Liver (tissue), 9 donors: ENCODE results near the gene HEPACAM. TPM values are rescaled to one million over a fixed set of nuclear protein-coding genes. Genes with fewer than 3 reads are reported as not detected.

Source experiments
- DNase-seq: peaks from one replicate; pipeline ENCODE4 v3.0.0-alpha.2; 2017; ENCODE audit warnings: low spot score
- H3K27ac ChIP-seq, 2 donors: one replicate each; pipeline ENCODE4 v1.7.0; 2013; ENCODE audit warnings: inconsistent platforms in 2 of 2, low read length in 2 of 2, control low read depth in 1 of 2, low read depth in 1 of 2, mild to moderate bottlenecking in 1 of 2
- H3K27me3 ChIP-seq, 4 donors: one replicate each; pipeline versions ENCODE4 v1.6.1 to v1.7.0; 2013; ENCODE audit warnings: low read length in 3 of 4, inconsistent platforms in 1 of 4, mild to moderate bottlenecking in 1 of 4, moderate library complexity in 1 of 4; ENCODE audit not compliant: control insufficient read depth in 4 of 4, insufficient read depth in 4 of 4
- H3K36me3 ChIP-seq, 4 donors: one replicate each; pipeline versions ENCODE4 v1.6.1 to v1.7.0; 2013; ENCODE audit warnings: low read length in 3 of 4, mild to moderate bottlenecking in 3 of 4, low read depth in 1 of 4, moderate library complexity in 1 of 4; ENCODE audit not compliant: control insufficient read depth in 4 of 4, insufficient read depth in 3 of 4
- H3K4me1 ChIP-seq, 4 donors: one replicate each; pipeline versions ENCODE4 v1.6.1 to v1.7.0; 2013; ENCODE audit warnings: low read length in 3 of 4, mild to moderate bottlenecking in 3 of 4, moderate library complexity in 1 of 4; ENCODE audit not compliant: control insufficient read depth in 4 of 4, insufficient read depth in 4 of 4
- H3K4me3 ChIP-seq, 3 donors: one replicate each; pipeline versions ENCODE4 v1.6.1 to v1.7.0; 2013; ENCODE audit warnings: low read length in 3 of 3, control low read depth in 1 of 3, low read depth in 1 of 3, mild to moderate bottlenecking in 1 of 3
- H3K9ac ChIP-seq, 2 donors: one replicate each; pipeline ENCODE4 v1.7.0; 2013; ENCODE audit warnings: low read length in 2 of 2, mild to moderate bottlenecking in 2 of 2, moderate library complexity in 2 of 2, control low read depth in 1 of 2, low read depth in 1 of 2
- H3K9me3 ChIP-seq, 4 donors: one replicate each; pipeline versions ENCODE4 v1.6.1 to v1.7.0; 2013; ENCODE audit warnings: low read length in 3 of 4; ENCODE audit not compliant: control insufficient read depth in 4 of 4
- EGR1 ChIP-seq, 2 donors: IDR thresholded peaks; 2 replicates each; pipeline ENCODE4 v1.6.1; 2016 to 2018; ENCODE audit warnings: antibody characterized with exemption in 2 of 2, low read depth in 2 of 2
- FOXA1 ChIP-seq: IDR thresholded peaks from 2 replicates; pipeline ENCODE4 v1.6.1; 2016; ENCODE audit warnings: antibody characterized with exemption
- FOXA2 ChIP-seq: IDR thresholded peaks from 2 replicates; pipeline ENCODE4 v1.6.1; 2016; ENCODE audit warnings: antibody characterized with exemption
- GABPA ChIP-seq, 2 donors: IDR thresholded peaks in 1 of 2; conservative IDR thresholded peaks in 1 of 2; 2 replicates each; pipeline ENCODE4 v1.6.1; 2016; ENCODE audit warnings: antibody characterized with exemption in 2 of 2, mild to moderate bottlenecking in 1 of 2, moderate library complexity in 1 of 2
- HNF4A ChIP-seq, 2 donors: conservative IDR thresholded peaks; 2 replicates each; pipeline ENCODE4 v1.6.1; 2016; ENCODE audit warnings: antibody characterized with exemption in 2 of 2, mild to moderate bottlenecking in 2 of 2
- HNF4G ChIP-seq: IDR thresholded peaks from 2 replicates; pipeline ENCODE4 v1.6.1; 2016; ENCODE audit warnings: antibody characterized with exemption
- JUND ChIP-seq, 2 donors: IDR thresholded peaks; 2 replicates each; pipeline ENCODE4 v1.6.1; 2016; ENCODE audit warnings: antibody characterized with exemption in 2 of 2
- NR2F2 ChIP-seq: IDR thresholded peaks from 2 replicates; pipeline ENCODE4 v1.6.1; 2016; ENCODE audit warnings: antibody characterized with exemption
- RAD21 ChIP-seq, 2 donors: IDR thresholded peaks; 2 replicates each; pipeline ENCODE4 v1.6.1; 2016; ENCODE audit warnings: antibody characterized with exemption in 2 of 2, mild to moderate bottlenecking in 2 of 2
- RXRA ChIP-seq, 2 donors: IDR thresholded peaks; 2 replicates each; pipeline ENCODE4 v1.6.1; 2017 to 2018; ENCODE audit warnings: antibody characterized with exemption in 2 of 2, mild to moderate bottlenecking in 1 of 2
- SP1 ChIP-seq: IDR thresholded peaks from 2 replicates; pipeline ENCODE4 v1.6.1; 2018; ENCODE audit warnings: antibody characterized with exemption, mild to moderate bottlenecking
- TAF1 ChIP-seq: conservative IDR thresholded peaks from 2 replicates; pipeline ENCODE4 v1.6.1; 2016; ENCODE audit warnings: antibody characterized with exemption, mild to moderate bottlenecking
- YY1 ChIP-seq: IDR thresholded peaks from 2 replicates; pipeline ENCODE4 v1.6.1; 2016; ENCODE audit warnings: antibody characterized with exemption, mild to moderate bottlenecking
- WGBS: extraction: QIAGEN DNeasy Blood & Tissue Kit; methylation state at CpG from one replicate; pipeline ENCODE4 v1.1.7; 2013; 5-methylcytosine and 5-hydroxymethylcytosine counted together
- polyA plus RNA-seq, 2 donors: library from polyadenylated mRNA; stranded (reverse) in 1 of 2; unstranded in 1 of 2; fragments of 200-250 nt in 1 of 2; fragments of >200 nt in 1 of 2; fragmentation: Nextera tagmentation in 1 of 2; extraction: Ambion mirVana in 1 of 2; gene quantifications; one replicate each; pipeline versions ENCODE4 v1.2.1 to v1.2.3, GENCODE V29; 2013 to 2015
- total RNA-seq, 2 donors: library from RNA; depleted of rRNA; stranded (reverse); fragments of >200 nt; gene quantifications; one replicate each; pipeline ENCODE4 v1.2.3, GENCODE V29; 2014
- TF ChIP-seq, protein P1 (sequence below): IDR thresholded peaks from 2 replicates; pipeline ENCODE4 v1.6.1; 2016; ENCODE audit warnings: antibody characterized with exemption
- TF ChIP-seq, protein P2 (sequence below): fragments of 150-350 bp; IDR thresholded peaks from 2 replicates; pipeline ENCODE4 v1.5.1; 2017; ENCODE audit warnings: improper control_type of control experiment, low read depth, low read length; ENCODE audit not compliant: missing input control
- TF ChIP-seq, protein P3 (sequence below): IDR thresholded peaks from 2 replicates; pipeline ENCODE4 v1.6.1; 2016; ENCODE audit warnings: antibody characterized with exemption, mild to moderate bottlenecking
- TF ChIP-seq, protein P4 (sequence below): IDR thresholded peaks from 2 replicates; pipeline ENCODE4 v1.6.1; 2016; ENCODE audit warnings: antibody characterized with exemption
- TF ChIP-seq, protein P5 (sequence below): IDR thresholded peaks from 2 replicates; pipeline ENCODE4 v1.6.1; 2016; ENCODE audit warnings: antibody characterized with exemption
- donor health status: healthy.
- donor health status: healthy.
- donor health status: healthy.
- donor health status: healthy.
- donor health status: healthy.

Gene HEPACAM
- total and polyA plus RNA-seq, 4 donors = 0.79 to 7.1 (median 3.3) TPM; not detected in 1

DNA sequence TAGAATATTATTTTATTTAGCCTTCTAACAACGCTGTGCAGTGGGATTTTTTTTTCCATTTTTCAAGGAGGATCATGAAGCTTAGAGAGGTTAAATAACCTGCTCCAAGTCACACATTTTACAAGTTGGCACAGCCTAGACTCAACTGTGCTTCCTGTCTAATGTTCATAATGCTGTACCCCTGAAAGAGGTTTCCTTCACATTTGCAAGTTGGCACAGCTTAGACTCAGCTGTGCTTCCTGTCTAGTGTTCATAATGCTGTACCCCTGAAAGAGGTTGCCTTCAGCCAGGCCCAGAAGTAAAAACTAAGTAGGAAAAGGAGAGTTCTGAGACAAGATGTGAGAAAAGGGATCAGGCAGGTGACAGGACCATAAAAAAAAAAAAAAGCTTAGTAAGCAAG, 7.9 kb upstream of the HEPACAM start:
- Histone ChIP-seq H3K4me1 (peaks cover 0 to 6% (median 0%) of the 10 kb centered on the region in 4 donors), H3K9me3 (no peaks in the 10 kb centered on the region), H3K9ac (no peak overlapping the region), H3K4me3 (no peak overlapping the region), H3K36me3 (no peaks in the 10 kb centered on the region), H3K27ac (no peak overlapping the region), H3K27me3 (no peaks in the 10 kb centered on the region)
- TF ChIP-seq HNF4A (conservative IDR thresholded peaks at IDR 0.05) (no peak), EGR1 (IDR thresholded peaks at IDR 0.05; ENCODE audit: low read depth in 2 of 2) (no peak), RAD21 (IDR thresholded peaks at IDR 0.05) (no peak), GABPA (IDR thresholded peaks at IDR 0.05 in 1 of 2, conservative IDR thresholded peaks at IDR 0.05 in 1 of 2) (no peak), NR2F2 (no peak), JUND (IDR thresholded peaks at IDR 0.05) (no peak), YY1 (no peak), TAF1 (no peak), HNF4G (no peak), SP1 (no peak), RXRA (IDR thresholded peaks at IDR 0.05) (no peak), FOXA2 (no peak), FOXA1 (no peak)
- TF ChIP-seq, protein P1, sequence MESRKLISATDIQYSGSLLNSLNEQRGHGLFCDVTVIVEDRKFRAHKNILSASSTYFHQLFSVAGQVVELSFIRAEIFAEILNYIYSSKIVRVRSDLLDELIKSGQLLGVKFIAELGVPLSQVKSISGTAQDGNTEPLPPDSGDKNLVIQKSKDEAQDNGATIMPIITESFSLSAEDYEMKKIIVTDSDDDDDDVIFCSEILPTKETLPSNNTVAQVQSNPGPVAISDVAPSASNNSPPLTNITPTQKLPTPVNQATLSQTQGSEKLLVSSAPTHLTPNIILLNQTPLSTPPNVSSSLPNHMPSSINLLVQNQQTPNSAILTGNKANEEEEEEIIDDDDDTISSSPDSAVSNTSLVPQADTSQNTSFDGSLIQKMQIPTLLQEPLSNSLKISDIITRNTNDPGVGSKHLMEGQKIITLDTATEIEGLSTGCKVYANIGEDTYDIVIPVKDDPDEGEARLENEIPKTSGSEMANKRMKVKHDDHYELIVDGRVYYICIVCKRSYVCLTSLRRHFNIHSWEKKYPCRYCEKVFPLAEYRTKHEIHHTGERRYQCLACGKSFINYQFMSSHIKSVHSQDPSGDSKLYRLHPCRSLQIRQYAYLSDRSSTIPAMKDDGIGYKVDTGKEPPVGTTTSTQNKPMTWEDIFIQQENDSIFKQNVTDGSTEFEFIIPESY = no peak
- TF ChIP-seq, protein P2, sequence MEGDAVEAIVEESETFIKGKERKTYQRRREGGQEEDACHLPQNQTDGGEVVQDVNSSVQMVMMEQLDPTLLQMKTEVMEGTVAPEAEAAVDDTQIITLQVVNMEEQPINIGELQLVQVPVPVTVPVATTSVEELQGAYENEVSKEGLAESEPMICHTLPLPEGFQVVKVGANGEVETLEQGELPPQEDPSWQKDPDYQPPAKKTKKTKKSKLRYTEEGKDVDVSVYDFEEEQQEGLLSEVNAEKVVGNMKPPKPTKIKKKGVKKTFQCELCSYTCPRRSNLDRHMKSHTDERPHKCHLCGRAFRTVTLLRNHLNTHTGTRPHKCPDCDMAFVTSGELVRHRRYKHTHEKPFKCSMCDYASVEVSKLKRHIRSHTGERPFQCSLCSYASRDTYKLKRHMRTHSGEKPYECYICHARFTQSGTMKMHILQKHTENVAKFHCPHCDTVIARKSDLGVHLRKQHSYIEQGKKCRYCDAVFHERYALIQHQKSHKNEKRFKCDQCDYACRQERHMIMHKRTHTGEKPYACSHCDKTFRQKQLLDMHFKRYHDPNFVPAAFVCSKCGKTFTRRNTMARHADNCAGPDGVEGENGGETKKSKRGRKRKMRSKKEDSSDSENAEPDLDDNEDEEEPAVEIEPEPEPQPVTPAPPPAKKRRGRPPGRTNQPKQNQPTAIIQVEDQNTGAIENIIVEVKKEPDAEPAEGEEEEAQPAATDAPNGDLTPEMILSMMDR = no peak
- TF ChIP-seq, protein P3, sequence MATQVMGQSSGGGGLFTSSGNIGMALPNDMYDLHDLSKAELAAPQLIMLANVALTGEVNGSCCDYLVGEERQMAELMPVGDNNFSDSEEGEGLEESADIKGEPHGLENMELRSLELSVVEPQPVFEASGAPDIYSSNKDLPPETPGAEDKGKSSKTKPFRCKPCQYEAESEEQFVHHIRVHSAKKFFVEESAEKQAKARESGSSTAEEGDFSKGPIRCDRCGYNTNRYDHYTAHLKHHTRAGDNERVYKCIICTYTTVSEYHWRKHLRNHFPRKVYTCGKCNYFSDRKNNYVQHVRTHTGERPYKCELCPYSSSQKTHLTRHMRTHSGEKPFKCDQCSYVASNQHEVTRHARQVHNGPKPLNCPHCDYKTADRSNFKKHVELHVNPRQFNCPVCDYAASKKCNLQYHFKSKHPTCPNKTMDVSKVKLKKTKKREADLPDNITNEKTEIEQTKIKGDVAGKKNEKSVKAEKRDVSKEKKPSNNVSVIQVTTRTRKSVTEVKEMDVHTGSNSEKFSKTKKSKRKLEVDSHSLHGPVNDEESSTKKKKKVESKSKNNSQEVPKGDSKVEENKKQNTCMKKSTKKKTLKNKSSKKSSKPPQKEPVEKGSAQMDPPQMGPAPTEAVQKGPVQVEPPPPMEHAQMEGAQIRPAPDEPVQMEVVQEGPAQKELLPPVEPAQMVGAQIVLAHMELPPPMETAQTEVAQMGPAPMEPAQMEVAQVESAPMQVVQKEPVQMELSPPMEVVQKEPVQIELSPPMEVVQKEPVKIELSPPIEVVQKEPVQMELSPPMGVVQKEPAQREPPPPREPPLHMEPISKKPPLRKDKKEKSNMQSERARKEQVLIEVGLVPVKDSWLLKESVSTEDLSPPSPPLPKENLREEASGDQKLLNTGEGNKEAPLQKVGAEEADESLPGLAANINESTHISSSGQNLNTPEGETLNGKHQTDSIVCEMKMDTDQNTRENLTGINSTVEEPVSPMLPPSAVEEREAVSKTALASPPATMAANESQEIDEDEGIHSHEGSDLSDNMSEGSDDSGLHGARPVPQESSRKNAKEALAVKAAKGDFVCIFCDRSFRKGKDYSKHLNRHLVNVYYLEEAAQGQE = no peak
- TF ChIP-seq, protein P4, sequence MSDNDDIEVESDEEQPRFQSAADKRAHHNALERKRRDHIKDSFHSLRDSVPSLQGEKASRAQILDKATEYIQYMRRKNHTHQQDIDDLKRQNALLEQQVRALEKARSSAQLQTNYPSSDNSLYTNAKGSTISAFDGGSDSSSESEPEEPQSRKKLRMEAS = no peak
- TF ChIP-seq, protein P5, sequence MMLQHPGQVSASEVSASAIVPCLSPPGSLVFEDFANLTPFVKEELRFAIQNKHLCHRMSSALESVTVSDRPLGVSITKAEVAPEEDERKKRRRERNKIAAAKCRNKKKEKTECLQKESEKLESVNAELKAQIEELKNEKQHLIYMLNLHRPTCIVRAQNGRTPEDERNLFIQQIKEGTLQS = no peak
- DNase-seq = no peak
- 89% methylated on average over 1 of the region's 1 CpG for WGBS
